HepG2 (cell line): ENCODE data around the gene ADAM15. TPM values are rescaled to one million over a fixed set of nuclear protein-coding genes. Genes with fewer than 3 reads are reported as not detected.

Source experiments
- ATAC-seq: fragments of 200-7000 bp; cut with Tn5 transposase; 3 replicates; pipeline ENCODE4 v1.9.1; 2020; ENCODE audit warnings: mild to moderate bottlenecking, moderate library complexity
- BruUV-seq: library from RNA; stranded (reverse); fragments of 400-500 nt; replicated peaks from 2 replicates; lab custom pipeline; 2021; lab: Mats Ljungman, UMichigan
- CTCF ChIA-PET: fragments of 300-600 bp; formaldehyde crosslinking; extraction: SDS; loops from one replicate; lab custom pipeline; 2021; ENCODE audit warnings: low total read pairs, inconsistent platforms, low intra/inter-chr PET ratio; lab: Yijun Ruan, JAX
- POLR2A ChIA-PET: fragments of 350-600 bp; sonication (Branson Sonifier 250); formaldehyde crosslinking; loops from one replicate; lab custom pipeline; 2020; ENCODE audit warnings: antibody characterized with exemption, inconsistent platforms; lab: Yijun Ruan, JAX
- DNase-seq: peaks from one replicate; pipeline ENCODE4 v3.0.0-alpha.2; 2015; ENCODE audit warnings: low spot score
- FAIRE-seq: peaks from 3 replicates; lab custom pipeline; 2011; peaks lifted over from hg19 to GRCh38; lab: Jason Lieb, UNC
- H2AFZ ChIP-seq: one replicate; pipeline ENCODE4 v1.6.1; 2011; ENCODE audit warnings: low read length, inconsistent platforms
- H3K27ac ChIP-seq: fragments of 300-600 bp; 3 replicates; pipeline ENCODE4 v1.8.0; 2011; ENCODE audit warnings: mixed run types, mild to moderate bottlenecking, mixed read lengths, low read length, inconsistent platforms; ENCODE audit not compliant: insufficient read depth; ENCODE audit errors: extremely low read length
- H3K27me3 ChIP-seq, 2 experiments: fragments of 200-600 bp in 1 of 2; 2 replicates in 1 of 2; 3 replicates in 1 of 2; pipeline versions ENCODE4 v1.6.0 to v1.8.0; 2011; ENCODE audit warnings: low read length in 2 of 2, mild to moderate bottlenecking in 2 of 2, moderate library complexity in 2 of 2, inconsistent platforms in 1 of 2; ENCODE audit not compliant: insufficient read depth in 2 of 2, control insufficient read depth in 1 of 2
- H3K36me3 ChIP-seq, 2 experiments: fragments of 200-600 bp in 1 of 2; replicated peaks in 1 of 2; 2 replicates in 1 of 2; 3 replicates in 1 of 2; pipeline versions ENCODE4 v1.5.1 to v1.8.0; 2011; ENCODE audit warnings: low read length in 2 of 2, inconsistent platforms in 1 of 2; ENCODE audit not compliant: insufficient read depth in 2 of 2, control insufficient read depth in 1 of 2
- H3K4me1 ChIP-seq: 2 replicates; pipeline ENCODE4 v1.5.1; 2012; ENCODE audit warnings: low read length, inconsistent platforms; ENCODE audit not compliant: insufficient read depth
- H3K4me2 ChIP-seq: 2 replicates; pipeline ENCODE4 v1.6.0; 2011; ENCODE audit warnings: low read depth, low read length, inconsistent platforms
- H3K4me3 ChIP-seq, 3 experiments: fragments of 200-600 bp in 1 of 3; sonication (generic), shearing (Covaris generic) in 1 of 3; replicated peaks in 1 of 3; 2 replicates each; pipeline ENCODE4 v1.5.1; 2011 to 2016; ENCODE audit warnings: low read length in 3 of 3, inconsistent platforms in 2 of 3, low read depth in 2 of 3, mild to moderate bottlenecking in 2 of 3, control low read depth in 1 of 3, mixed read lengths in 1 of 3; ENCODE audit not compliant: insufficient read depth in 1 of 3
- H3K79me2 ChIP-seq: one replicate; pipeline ENCODE4 v1.6.1; 2011; ENCODE audit warnings: low read length, inconsistent platforms; ENCODE audit not compliant: insufficient read depth
- H3K9ac ChIP-seq: 2 replicates; pipeline ENCODE4 v1.6.0; 2011; ENCODE audit warnings: mild to moderate bottlenecking, low read depth, low read length, inconsistent platforms; ENCODE audit not compliant: insufficient read depth
- H3K9me3 ChIP-seq: 2 replicates; pipeline ENCODE4 v1.5.1; 2012; ENCODE audit warnings: mild to moderate bottlenecking, low read length
- H4K20me1 ChIP-seq: 2 replicates; pipeline ENCODE4 v1.6.0; 2011; ENCODE audit warnings: inconsistent platforms, mild to moderate bottlenecking, low read length, moderate library complexity; ENCODE audit not compliant: insufficient read depth
- HDAC1 ChIP-seq: sonication (generic); formaldehyde crosslinking; IDR thresholded peaks from 2 replicates; pipeline ENCODE4 v1.5.1; 2020; ENCODE audit warnings: mild to moderate bottlenecking, missing genetic modification reagents
- ISX ChIP-seq: sonication (generic); formaldehyde crosslinking; conservative IDR thresholded peaks from 2 replicates; pipeline ENCODE4 v1.5.0; 2020; ENCODE audit warnings: missing genetic modification reagents
- KIAA2018 ChIP-seq: sonication (generic); formaldehyde crosslinking; IDR thresholded peaks from 2 replicates; pipeline ENCODE4 v1.5.0; 2020; ENCODE audit warnings: mild to moderate bottlenecking, missing genetic modification reagents, borderline replicate concordance
- LRRFIP1 ChIP-seq: sonication (generic); formaldehyde crosslinking; conservative IDR thresholded peaks from 2 replicates; pipeline ENCODE4 v1.4.0; 2020; ENCODE audit warnings: missing genetic modification reagents
- NFE2L1 ChIP-seq: sonication (generic); formaldehyde crosslinking; IDR thresholded peaks from 2 replicates; pipeline ENCODE4 v1.4.0; 2020; ENCODE audit warnings: missing genetic modification reagents, mild to moderate bottlenecking, borderline replicate concordance
- NFIC ChIP-seq: IDR thresholded peaks from 2 replicates; pipeline ENCODE4 v1.6.1; 2012; ENCODE audit warnings: mild to moderate bottlenecking, low read length, inconsistent platforms
- RBM39 ChIP-seq: fragments of 200-400 bp; formaldehyde crosslinking; IDR thresholded peaks from one replicate; pipeline ENCODE4 v1.6.1; 2018; ENCODE audit warnings: antibody characterized with exemption, mild to moderate bottlenecking, low read depth, low read length; ENCODE audit not compliant: poor library complexity, severe bottlenecking
- U2AF2 ChIP-seq: fragments of 200-400 bp; formaldehyde crosslinking; IDR thresholded peaks from 2 replicates; pipeline ENCODE4 v1.6.1; 2017; ENCODE audit warnings: low read depth, mild to moderate bottlenecking, low read length
- ZBTB7A ChIP-seq: sonication (generic); formaldehyde crosslinking; IDR thresholded peaks from 2 replicates; pipeline ENCODE4 v1.8.0; 2022; ENCODE audit warnings: mild to moderate bottlenecking, missing genetic modification reagents
- ZFP1 ChIP-seq: IDR thresholded peaks from 2 replicates; pipeline ENCODE4 v1.6.1; 2016
- ZFP90 ChIP-seq: sonication (generic); formaldehyde crosslinking; IDR thresholded peaks from 2 replicates; pipeline ENCODE4 v1.8.0; 2022; ENCODE audit warnings: missing genetic modification reagents, mild to moderate bottlenecking, inconsistent platforms, borderline replicate concordance
- ZFX ChIP-seq: sonication (generic); formaldehyde crosslinking; IDR thresholded peaks from 2 replicates; pipeline ENCODE4 v1.4.0; 2020; ENCODE audit warnings: mild to moderate bottlenecking, low read depth, missing genetic modification reagents, moderate library complexity
- ZKSCAN1 ChIP-seq: fragments of 150-350 bp; IDR thresholded peaks from 2 replicates; pipeline ENCODE4 v1.6.1; 2014; ENCODE audit warnings: low read length
- ZNF557 ChIP-seq: sonication (generic); formaldehyde crosslinking; IDR thresholded peaks from 2 replicates; pipeline ENCODE4 v1.4.0; 2020; ENCODE audit warnings: missing genetic modification reagents
- ZNF652 ChIP-seq: IDR thresholded peaks from 2 replicates; pipeline ENCODE4 v1.6.1; 2016; ENCODE audit warnings: low read depth, borderline replicate concordance
- whole genome bisulfite sequencing: methylation state at CpG from one replicate; pipeline ENCODE4 v1.1.6; 2017; ENCODE audit warnings: low lambda C conversion rate; 5-methylcytosine and 5-hydroxymethylcytosine counted together
- in situ Hi-C: cut with HindIII; loops from 2 replicates; pipeline ENCODE4 v1.10.0; 2017; ENCODE audit warnings: low pct_unique_long_range_greater_than_20kb; ENCODE audit not compliant: extremely low pct_ligation_motif_present
- intact Hi-C: fragments of 100-400 bp; cut with micrococcal nuclease; formaldehyde crosslinking; loops from one replicate; pipeline ENCODE4 v1.10.0; 2022; ENCODE audit not compliant: unreplicated experiment
- polyA plus RNA-seq, 8 experiments: library from polyadenylated mRNA; depleted of rRNA in 3 of 8; stranded (reverse) in 7 of 8; unstranded in 1 of 8; fragments of >200 nt; fragmentation: Illumina TruSeq in 4 of 8; extraction: Trizol in 4 of 8; gene quantifications; 2 replicates each; pipeline versions ENCODE4 v1.2.1 to v1.2.3, GENCODE V29; 2011 to 2016; ENCODE audit warnings: low read depth in 4 of 8, missing spikeins in 1 of 8, mixed read lengths in 1 of 8; ENCODE audit not compliant: insufficient read depth in 1 of 8
- total RNA-seq, 5 experiments: library from RNA; depleted of rRNA; stranded (reverse); fragments of >200 nt; fragmentation: Illumina TruSeq; extraction: Trizol; gene quantifications; 2 replicates each; pipeline ENCODE4 v1.2.3, GENCODE V29; 2016; ENCODE audit warnings: low read depth in 1 of 5

Gene ADAM15
- total and polyA plus RNA-seq, 2 of the 13 experiments (the other 11 are each of a cell fraction or from before 2014, with no cell fraction given): 17.9 to 25.6 TPM

- FAIRE-seq (no peak), ATAC-seq (peak; percentile 54), DNase-seq (no peak)
- H3K9ac ChIP-seq: peak overlapping the region; percentile 18; the same call in 1 of the 2 replicates
- H3K27me3 ChIP-seq: peaks cover 8 to 21% of the 10 kb centered on the region in 2 experiments
- no peaks in the 10 kb centered on the region for H4K20me1 ChIP-seq
- H3K4me2 ChIP-seq: peak overlapping the region; percentile 65
- in situ Hi-C loops: no loop called here
- peaks cover 64% of the 10 kb centered on the region for H3K4me1 ChIP-seq
- H2AFZ ChIP-seq: no peak overlapping the region
- POLR2A ChIA-PET: interaction anchor here (0.6 to 3.2 kb wide), 8 partner anchors 9 to 129 kb away, joined by 3 to 12 read pairs (median 4); partner anchors contain the start of gene KRTCAP2
- CTCF ChIA-PET: interaction anchor here (0.9 to 3.0 kb wide), 3 partner anchors 18 to 137 kb away, joined by 3 to 27 read pairs (median 12); no protein-coding TSS in a partner anchor
- WGBS: 3% methylated on average over 3 of the region's 3 CpGs
- peak overlapping the region in 2 of 3 experiments; percentile 13 to 50; a peak in 2 of 6 replicates for H3K4me3 ChIP-seq
- no peaks in the 10 kb centered on the region for H3K36me3 ChIP-seq
- no TSS peak for BruUV-seq
- H3K79me2 ChIP-seq: no peaks in the 10 kb centered on the region
- intact Hi-C loops: no loop called here
- no peak overlapping the region for H3K27ac ChIP-seq
- H3K9me3 ChIP-seq: no peaks in the 10 kb centered on the region
- TF ChIP-seq ZNF652 (CRISPR knock-in tag): no peak
- TF ChIP-seq ZFX (CRISPR knock-in tag): peak; percentile 43; the same call in 1 of the 2 replicates
- 0 out of 2 replicates have a peak, but pooled peaks have one; percentile 40 for TF ChIP-seq ZBTB7A
- no peak for TF ChIP-seq ZNF557
- TF ChIP-seq LRRFIP1 (CRISPR knock-in tag): no peak
- no peak for TF ChIP-seq ISX
- TF ChIP-seq ZFP90 (CRISPR knock-in tag): no peak
- no peak for TF ChIP-seq ZFP1 (CRISPR knock-in tag)
- no peak for TF ChIP-seq ZKSCAN1
- no peak for TF ChIP-seq KIAA2018 (CRISPR knock-in tag)
- no peak for TF ChIP-seq NFIC
- TF ChIP-seq HDAC1 (CRISPR knock-in tag): 0 out of 2 replicates have a peak, but pooled peaks have one; percentile 37
- no peak for TF ChIP-seq RBM39
- TF ChIP-seq NFE2L1 (CRISPR knock-in tag): no peak
- no peak for TF ChIP-seq U2AF2
Observed at GRCh38 chr1:155043793-155044192, 7.3 kb upstream of the ADAM15 start.
